NCI-H2107 treated with DMSO at 0.1 percent for 48 hours (cell line): ENCODE results near the gene TSPAN17.
"Not testable (repeated sequence)": the region's sequence is repeated elsewhere in the genome, so short reads cannot be mapped to it uniquely, and the experiment has no call there.

Experiments used
- DNase-seq: peaks from one replicate; lab custom pipeline; 2025; ENCODE audit not compliant: unreplicated experiment; lab: John Stamatoyannopoulos, UW

TSPAN17 gene

GRCh38 chr5:176676361-176676824, 29.1 kb downstream of the TSPAN17 start:
- DNase-seq, result no peak

- no peak for DNase-seq
Measured at GRCh38 chr5:176677209-176677939, 30.1 kb downstream of the TSPAN17 start.

- no peak for DNase-seq
Measured at GRCh38 chr5:176678584-176678983, 31.3 kb downstream of the TSPAN17 start.

- DNase-seq, result no peak
Measured at GRCh38 chr5:176679365-176680225, 32.3 kb downstream of the TSPAN17 start.

- no peak for DNase-seq
Measured at GRCh38 chr5:176680226-176680563, 32.9 kb downstream of the TSPAN17 start.

- DNase-seq, result no peak
Measured at GRCh38 chr5:176682016-176682531, 34.8 kb downstream of the TSPAN17 start.

- no peak for DNase-seq
Measured at GRCh38 chr5:176685010-176685409, 37.7 kb downstream of the TSPAN17 start.

- no peak for DNase-seq
Measured at GRCh38 chr5:176687247-176687646, 40.0 kb downstream of the TSPAN17 start.

GRCh38 chr5:176687881-176688280, 40.6 kb downstream of the TSPAN17 start:
- no peak for DNase-seq

GRCh38 chr5:176690911-176691310, 43.6 kb downstream of the TSPAN17 start:
- DNase-seq, result no peak

GRCh38 chr5:176691524-176691923, 44.2 kb downstream of the TSPAN17 start:
- no peak for DNase-seq

GRCh38 chr5:176692326-176692725, 45.0 kb downstream of the TSPAN17 start:
- DNase-seq, result no peak

GRCh38 chr5:176692839-176693476, 45.7 kb downstream of the TSPAN17 start:
- peak; percentile 68 for DNase-seq

- no peak for DNase-seq
Measured at GRCh38 chr5:176693477-176693851, 46.2 kb downstream of the TSPAN17 start.

GRCh38 chr5:176694146-176694545, 46.9 kb downstream of the TSPAN17 start:
- no peak for DNase-seq

- DNase-seq, result no peak
Measured at GRCh38 chr5:176694631-176695030, 47.3 kb downstream of the TSPAN17 start.

GRCh38 chr5:176695073-176695472, 47.8 kb downstream of the TSPAN17 start:
- DNase-seq, result no peak

- DNase-seq, result peak; percentile 50
Measured at GRCh38 chr5:176697267-176697933, 50.1 kb downstream of the TSPAN17 start.

GRCh38 chr5:176697934-176698538, 50.8 kb downstream of the TSPAN17 start:
- peak; percentile 72 for DNase-seq

GRCh38 chr5:176699446-176699845, 52.2 kb downstream of the TSPAN17 start:
- DNase-seq, result not testable (repeated sequence)
